Ishikawa (cell line): ENCODE measurements around the gene RABGAP1.
A peak's percentile ranks its signal among the peaks of the same experiment; 100 is the strongest.

Source experiments
- EGR1 ChIP-seq: IDR thresholded peaks from 2 replicates; pipeline ENCODE4 v1.6.1; 2012
- EP300 ChIP-seq: IDR thresholded peaks from 2 replicates; pipeline ENCODE4 v1.6.1; 2012; ENCODE audit warnings: borderline replicate concordance
- NFIC ChIP-seq: IDR thresholded peaks from 2 replicates; pipeline ENCODE4 v1.6.1; 2012
- RAD21 ChIP-seq: IDR thresholded peaks from 2 replicates; pipeline ENCODE4 v1.6.1; 2012; ENCODE audit warnings: low read depth
- REST ChIP-seq: IDR thresholded peaks from 2 replicates; pipeline ENCODE4 v1.6.1; 2012; ENCODE audit warnings: low read depth, mild to moderate bottlenecking
- TAF1 ChIP-seq: IDR thresholded peaks from 2 replicates; pipeline ENCODE4 v1.6.1; 2012; ENCODE audit warnings: low read depth, mild to moderate bottlenecking
- TCF12 ChIP-seq: IDR thresholded peaks from 2 replicates; pipeline ENCODE4 v1.6.1; 2012; ENCODE audit warnings: low read depth
- USF1 ChIP-seq: IDR thresholded peaks from 2 replicates; pipeline ENCODE4 v1.6.1; 2012

- TF ChIP-seq USF1, result peak; percentile 66
- no peak for TF ChIP-seq REST
- TF ChIP-seq NFIC, result no peak
- peak; percentile 16; the same call in 1 of the 2 replicates for TF ChIP-seq EP300
- peak; percentile 34; the same call in 1 of the 2 replicates for TF ChIP-seq TAF1
- no peak for TF ChIP-seq TCF12
- peak; percentile 12; the same call in 1 of the 2 replicates for TF ChIP-seq EGR1
- TF ChIP-seq RAD21, result peak; percentile 2; the same call in 1 of the 2 replicates
Observed at GRCh38 chr9:122940749-122941581, at the start of gene RABGAP1.
